ENCODE data around the gene RASA2.

Gene RASA2

DNA sequence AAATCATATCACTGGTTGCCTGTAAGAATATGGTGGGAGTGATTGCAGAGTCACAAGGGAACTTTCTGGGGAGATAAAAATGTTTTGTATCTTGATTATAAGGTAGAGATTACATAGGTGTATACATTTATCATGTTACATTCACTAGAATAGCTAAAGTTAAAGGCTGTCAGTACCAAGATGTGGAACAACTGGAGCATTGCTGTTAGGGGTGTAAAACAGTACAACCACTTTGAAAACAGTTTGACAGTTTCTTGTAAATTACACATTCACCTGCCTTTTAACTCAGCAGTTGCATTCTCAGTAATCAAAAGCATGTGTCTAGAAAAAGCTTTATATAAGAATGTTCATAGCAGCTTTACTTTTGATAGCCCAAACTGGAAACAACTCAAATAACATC lies 27.6 kb downstream of the RASA2 start:
- no peak for DNase-seq (ENCODE audit: low read depth)
- in situ Hi-C loops (cut with HindIII; ENCODE audit: low sequenced_read_pairs) = no loop called here
- H3K4me3 ChIP-seq (ENCODE audit: low read depth, low read length) = no peak overlapping the region
- TF ChIP-seq, protein P1, sequence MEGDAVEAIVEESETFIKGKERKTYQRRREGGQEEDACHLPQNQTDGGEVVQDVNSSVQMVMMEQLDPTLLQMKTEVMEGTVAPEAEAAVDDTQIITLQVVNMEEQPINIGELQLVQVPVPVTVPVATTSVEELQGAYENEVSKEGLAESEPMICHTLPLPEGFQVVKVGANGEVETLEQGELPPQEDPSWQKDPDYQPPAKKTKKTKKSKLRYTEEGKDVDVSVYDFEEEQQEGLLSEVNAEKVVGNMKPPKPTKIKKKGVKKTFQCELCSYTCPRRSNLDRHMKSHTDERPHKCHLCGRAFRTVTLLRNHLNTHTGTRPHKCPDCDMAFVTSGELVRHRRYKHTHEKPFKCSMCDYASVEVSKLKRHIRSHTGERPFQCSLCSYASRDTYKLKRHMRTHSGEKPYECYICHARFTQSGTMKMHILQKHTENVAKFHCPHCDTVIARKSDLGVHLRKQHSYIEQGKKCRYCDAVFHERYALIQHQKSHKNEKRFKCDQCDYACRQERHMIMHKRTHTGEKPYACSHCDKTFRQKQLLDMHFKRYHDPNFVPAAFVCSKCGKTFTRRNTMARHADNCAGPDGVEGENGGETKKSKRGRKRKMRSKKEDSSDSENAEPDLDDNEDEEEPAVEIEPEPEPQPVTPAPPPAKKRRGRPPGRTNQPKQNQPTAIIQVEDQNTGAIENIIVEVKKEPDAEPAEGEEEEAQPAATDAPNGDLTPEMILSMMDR (IDR thresholded peaks at IDR 0.05; ENCODE audit: low read depth, low read length, missing control alignments) = no peak

DNA sequence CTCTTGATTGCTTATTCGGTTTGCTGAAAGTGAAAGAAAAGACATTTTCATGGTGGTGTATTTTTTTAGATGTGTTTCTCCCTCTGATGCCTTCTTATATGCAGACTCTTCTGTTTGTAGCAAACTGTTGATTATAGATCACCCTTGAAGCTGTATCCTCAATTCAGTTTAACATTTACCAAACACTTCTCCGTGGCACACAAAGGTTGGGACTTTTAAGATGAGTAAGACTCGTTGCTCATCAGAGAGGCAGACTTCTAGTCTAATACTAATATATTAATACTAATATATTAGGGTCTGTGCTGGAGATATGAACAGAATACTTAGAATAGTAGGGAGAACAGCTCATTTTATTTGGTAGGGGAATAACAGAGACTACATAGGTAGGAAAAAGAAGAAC lies 32.8 kb downstream of the RASA2 start:
- no peak overlapping the region for H3K4me3 ChIP-seq (ENCODE audit: low read depth, low read length)
- in situ Hi-C loops (cut with HindIII; ENCODE audit: low sequenced_read_pairs) = no loop called here
- no peak for DNase-seq (ENCODE audit: low read depth)
- TF ChIP-seq, protein P1 (IDR thresholded peaks at IDR 0.05; ENCODE audit: low read depth, low read length, missing control alignments) = no peak

DNA sequence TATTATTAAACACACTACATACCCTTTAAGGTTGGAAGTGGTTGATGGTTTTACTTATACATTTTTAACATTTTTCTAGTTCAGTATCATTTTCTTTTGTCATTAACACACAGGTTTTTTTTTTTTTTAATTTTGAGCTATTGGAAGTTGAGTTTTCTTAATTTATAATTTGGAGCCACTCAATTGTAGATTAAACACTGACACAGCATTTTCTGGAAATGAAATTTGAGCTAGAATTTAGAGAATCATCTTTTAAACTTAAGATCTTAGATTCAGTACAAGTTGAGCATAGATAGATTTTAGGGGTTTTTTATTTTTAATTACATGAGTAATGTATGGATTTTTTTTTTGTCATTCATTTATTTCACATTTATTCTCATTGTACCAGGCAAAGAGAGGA lies 35.0 kb downstream of the RASA2 start:
- no peak overlapping the region for H3K4me3 ChIP-seq (ENCODE audit: low read depth, low read length)
- no peak for DNase-seq (ENCODE audit: low read depth)
- in situ Hi-C loops (cut with HindIII; ENCODE audit: low sequenced_read_pairs) = no loop called here
- TF ChIP-seq, protein P1 (IDR thresholded peaks at IDR 0.05; ENCODE audit: low read depth, low read length, missing control alignments) = no peak

DNA sequence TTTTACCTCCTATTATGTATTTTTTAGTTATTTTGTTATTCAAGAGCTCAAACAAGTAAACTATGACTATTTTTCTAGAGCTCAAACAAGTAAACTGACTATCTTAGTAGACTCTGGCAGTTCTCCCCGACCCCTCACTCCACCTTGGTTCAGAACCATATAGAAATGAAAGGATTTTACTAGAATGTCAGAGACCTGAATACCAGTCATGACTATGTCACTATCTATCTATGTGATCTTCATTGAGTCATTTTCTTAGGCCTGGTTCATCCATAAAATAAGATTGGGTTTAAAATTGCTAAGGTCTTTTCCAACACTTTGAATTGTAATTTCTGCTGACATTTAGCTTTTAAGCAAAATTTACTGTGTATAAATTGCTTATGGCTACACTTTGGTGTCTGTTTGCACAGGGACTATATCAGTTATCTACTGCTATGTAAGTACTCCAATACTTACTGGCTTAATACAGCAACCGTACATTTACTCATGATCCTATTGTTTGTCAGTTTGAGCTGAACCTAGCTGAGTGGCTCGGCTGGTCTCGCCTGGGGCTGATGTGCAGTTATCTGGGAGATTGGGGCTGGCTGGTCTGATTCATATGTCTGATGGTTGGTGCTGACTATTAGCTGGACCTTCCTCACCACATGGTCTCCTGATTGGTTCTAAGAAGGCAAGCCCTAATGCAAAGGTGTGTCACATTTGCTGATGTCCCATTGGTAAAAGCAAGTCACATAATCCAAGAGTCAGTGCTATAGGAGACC lies 37.0 kb downstream of the RASA2 start:
- TF ChIP-seq, protein P1 (IDR thresholded peaks at IDR 0.05; ENCODE audit: low read depth, low read length, missing control alignments) = no peak
- in situ Hi-C loops (cut with HindIII; ENCODE audit: low sequenced_read_pairs) = no loop called here
- no peak for DNase-seq (ENCODE audit: low read depth)
- no peak overlapping the region for H3K4me3 ChIP-seq (ENCODE audit: low read depth, low read length)

DNA sequence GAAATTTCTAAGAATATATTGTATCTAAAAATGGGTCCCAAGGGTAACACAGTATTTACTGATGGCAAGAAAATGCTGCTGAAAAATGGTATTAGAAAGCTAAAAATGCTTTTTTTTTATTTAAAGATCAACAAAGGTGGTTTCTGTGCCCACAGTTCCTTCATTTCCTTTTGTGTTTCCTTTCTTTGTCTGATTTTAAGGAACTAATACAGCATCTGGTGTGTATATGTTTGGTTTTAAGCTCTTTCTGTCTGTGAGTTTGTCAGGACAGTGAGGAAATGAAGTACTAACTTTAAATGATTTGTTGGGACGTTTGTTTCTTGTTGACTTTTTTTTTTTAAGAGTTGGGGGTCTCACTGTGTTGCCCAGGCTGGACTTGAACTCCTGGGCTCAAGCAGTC lies 38.2 kb downstream of the RASA2 start:
- TF ChIP-seq, protein P1 (IDR thresholded peaks at IDR 0.05; ENCODE audit: low read depth, low read length, missing control alignments) = no peak
- no peak for DNase-seq (ENCODE audit: low read depth)
- in situ Hi-C loops (cut with HindIII; ENCODE audit: low sequenced_read_pairs) = no loop called here
- H3K4me3 ChIP-seq (ENCODE audit: low read depth, low read length) = no peak overlapping the region

DNA sequence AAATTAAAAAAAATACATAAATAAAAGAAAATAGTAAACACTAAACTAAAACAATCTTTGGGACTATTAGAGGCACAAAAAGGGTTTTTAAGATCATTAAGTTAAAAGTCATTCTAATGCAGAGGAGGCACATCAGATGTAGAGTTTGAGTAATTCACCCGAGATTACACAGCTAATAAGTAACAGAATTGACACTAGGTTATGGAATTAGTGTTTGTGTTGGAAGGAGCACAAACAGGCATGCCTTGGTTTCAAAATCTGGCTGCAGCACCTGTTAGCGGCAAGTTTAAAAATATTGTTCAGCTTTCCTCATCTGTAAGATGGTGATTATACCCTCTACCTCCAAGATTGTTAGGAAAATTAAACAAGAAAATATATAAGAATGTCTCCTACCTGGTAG lies 39.0 kb downstream of the RASA2 start:
- in situ Hi-C loops (cut with HindIII; ENCODE audit: low sequenced_read_pairs) = no loop called here
- H3K4me3 ChIP-seq (ENCODE audit: low read depth, low read length) = no peak overlapping the region
- no peak for DNase-seq (ENCODE audit: low read depth)
- TF ChIP-seq, protein P1 (IDR thresholded peaks at IDR 0.05; ENCODE audit: low read depth, low read length, missing control alignments) = no peak

Measured in astrocyte of the cerebellum (primary cell).